ENCODE results near the gene RAB11FIP4. TPM values are rescaled to one million over a fixed set of nuclear protein-coding genes. Genes with fewer than 3 reads are reported as not detected.
A peak's percentile ranks its signal among the peaks of the same experiment; 100 is the strongest.

Gene RAB11FIP4
- total and polyA plus RNA-seq, 2 of the 13 experiments (the other 11 are each of a cell fraction or from before 2014, with no cell fraction given): 28.0 to 89.3 TPM

DNA sequence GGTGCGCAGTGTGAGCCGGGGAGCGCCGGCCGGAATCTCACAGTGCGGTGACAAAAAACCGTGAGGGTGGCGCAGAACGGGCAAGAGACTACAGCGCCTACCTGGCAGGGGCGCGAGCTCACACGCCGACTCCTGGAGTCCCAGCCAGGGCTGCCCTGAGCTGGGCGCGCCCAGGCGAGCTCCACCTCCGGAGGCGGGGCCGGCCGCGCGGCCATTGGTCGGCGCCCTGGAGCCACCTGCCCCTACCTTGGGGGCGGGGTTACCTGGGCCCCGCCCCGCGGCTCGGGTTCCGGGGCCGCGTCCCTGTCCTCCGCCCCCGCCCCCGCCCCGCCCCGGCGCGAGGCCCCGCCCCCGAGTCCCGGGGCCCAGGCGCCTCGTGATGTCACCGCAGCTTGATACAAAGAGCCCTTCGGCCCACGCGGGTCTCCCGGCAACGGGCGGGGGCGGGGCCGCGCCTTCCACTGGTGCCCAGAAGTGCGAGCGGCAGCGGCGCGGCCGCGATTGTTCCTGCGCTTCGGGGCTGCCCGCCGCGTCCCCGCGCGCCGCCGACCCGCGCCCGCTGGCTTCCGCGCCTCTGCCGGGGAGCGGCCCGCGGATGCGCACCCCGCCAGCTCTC lies 96.3 kb downstream of the RAB11FIP4 start (continued):
- TF ChIP-seq, protein P1, sequence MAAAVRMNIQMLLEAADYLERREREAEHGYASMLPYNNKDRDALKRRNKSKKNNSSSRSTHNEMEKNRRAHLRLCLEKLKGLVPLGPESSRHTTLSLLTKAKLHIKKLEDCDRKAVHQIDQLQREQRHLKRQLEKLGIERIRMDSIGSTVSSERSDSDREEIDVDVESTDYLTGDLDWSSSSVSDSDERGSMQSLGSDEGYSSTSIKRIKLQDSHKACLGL (CRISPR knock-in tag; IDR thresholded peaks at IDR 0.05): 0 out of 2 replicates have a peak, but pooled peaks have one; percentile 44
- TF ChIP-seq, protein P2, sequence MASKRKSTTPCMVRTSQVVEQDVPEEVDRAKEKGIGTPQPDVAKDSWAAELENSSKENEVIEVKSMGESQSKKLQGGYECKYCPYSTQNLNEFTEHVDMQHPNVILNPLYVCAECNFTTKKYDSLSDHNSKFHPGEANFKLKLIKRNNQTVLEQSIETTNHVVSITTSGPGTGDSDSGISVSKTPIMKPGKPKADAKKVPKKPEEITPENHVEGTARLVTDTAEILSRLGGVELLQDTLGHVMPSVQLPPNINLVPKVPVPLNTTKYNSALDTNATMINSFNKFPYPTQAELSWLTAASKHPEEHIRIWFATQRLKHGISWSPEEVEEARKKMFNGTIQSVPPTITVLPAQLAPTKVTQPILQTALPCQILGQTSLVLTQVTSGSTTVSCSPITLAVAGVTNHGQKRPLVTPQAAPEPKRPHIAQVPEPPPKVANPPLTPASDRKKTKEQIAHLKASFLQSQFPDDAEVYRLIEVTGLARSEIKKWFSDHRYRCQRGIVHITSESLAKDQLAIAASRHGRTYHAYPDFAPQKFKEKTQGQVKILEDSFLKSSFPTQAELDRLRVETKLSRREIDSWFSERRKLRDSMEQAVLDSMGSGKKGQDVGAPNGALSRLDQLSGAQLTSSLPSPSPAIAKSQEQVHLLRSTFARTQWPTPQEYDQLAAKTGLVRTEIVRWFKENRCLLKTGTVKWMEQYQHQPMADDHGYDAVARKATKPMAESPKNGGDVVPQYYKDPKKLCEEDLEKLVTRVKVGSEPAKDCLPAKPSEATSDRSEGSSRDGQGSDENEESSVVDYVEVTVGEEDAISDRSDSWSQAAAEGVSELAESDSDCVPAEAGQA (IDR thresholded peaks at IDR 0.05; ENCODE audit: low read depth): no peak
- TF ChIP-seq, protein P2 (CRISPR knock-in tag; IDR thresholded peaks at IDR 0.05; ENCODE audit: borderline replicate concordance): no peak
- TF ChIP-seq ZNF816 (CRISPR knock-in tag; IDR thresholded peaks at IDR 0.05; ENCODE audit: borderline replicate concordance) (no peak), HOXA3 (CRISPR knock-in tag; IDR thresholded peaks at IDR 0.05) (peak; percentile 12; the same call in 1 of the 2 replicates), SIX1 (CRISPR knock-in tag; IDR thresholded peaks at IDR 0.05; ENCODE audit: borderline replicate concordance) (no peak), LCORL (IDR thresholded peaks at IDR 0.05) (no peak), LCORL (CRISPR knock-in tag; IDR thresholded peaks at IDR 0.05) (peak; percentile 58; the same call in 1 of the 2 replicates), MIER2 (CRISPR knock-in tag; IDR thresholded peaks at IDR 0.05) (no peak), SOX5 (CRISPR knock-in tag; IDR thresholded peaks at IDR 0.05; ENCODE audit: borderline replicate concordance) (peak; percentile 26; the same call in 1 of the 2 replicates), ELF3 (CRISPR knock-in tag; IDR thresholded peaks at IDR 0.05) (peak; percentile 47; the same call in 1 of the 2 replicates), HNRNPLL (IDR thresholded peaks at IDR 0.05; ENCODE audit: low read depth, low read length, poor library complexity, severe bottlenecking) (peak; percentile 68), ZNF484 (CRISPR knock-in tag; IDR thresholded peaks at IDR 0.05; ENCODE audit: borderline replicate concordance, low read depth) (no peak), ZBTB40 (IDR thresholded peaks at IDR 0.05) (no peak), ZBTB40 (CRISPR knock-in tag; IDR thresholded peaks at IDR 0.05) (peak; percentile 52; the same call in 1 of the 2 replicates)

Data from HepG2 (cell line).